HUES48 (cell line): ENCODE measurements around the gene CD300LB.
"Not testable (repeated sequence)": the region's sequence is repeated elsewhere in the genome, so short reads cannot be mapped to it uniquely, and the experiment has no call there.

Source experiments
- H3K27ac ChIP-seq: one replicate; pipeline ENCODE4 v1.7.0; 2013; ENCODE audit warnings: low read depth, low read length, inconsistent platforms
- H3K27me3 ChIP-seq: 2 replicates; pipeline ENCODE4 v1.6.1; 2013; ENCODE audit warnings: mild to moderate bottlenecking, low read length; ENCODE audit not compliant: control insufficient read depth, insufficient read depth
- H3K36me3 ChIP-seq: 2 replicates; pipeline ENCODE4 v1.6.1; 2013; ENCODE audit warnings: low read length; ENCODE audit not compliant: control insufficient read depth, insufficient read depth
- H3K4me1 ChIP-seq: 2 replicates; pipeline ENCODE4 v1.6.1; 2013; ENCODE audit warnings: mild to moderate bottlenecking, low read length; ENCODE audit not compliant: control insufficient read depth, insufficient read depth
- H3K4me3 ChIP-seq: 2 replicates; pipeline ENCODE4 v1.5.1; 2013; ENCODE audit warnings: mild to moderate bottlenecking, low read depth, low read length
- H3K9ac ChIP-seq: 2 replicates; pipeline ENCODE4 v1.6.1; 2013; ENCODE audit warnings: mild to moderate bottlenecking, low read depth, low read length, moderate library complexity
- H3K9me3 ChIP-seq: 2 replicates; pipeline ENCODE4 v1.6.1; 2013; ENCODE audit warnings: low read length; ENCODE audit not compliant: control insufficient read depth, insufficient read depth

The CD300LB gene

GRCh38 chr17:74566132-74566753, 35.0 kb upstream of the CD300LB start:
- Histone ChIP-seq H3K27ac (no peak overlapping the region), H3K9ac (no peak overlapping the region), H3K4me1 (no peaks in the 10 kb centered on the region), H3K36me3 (no peaks in the 10 kb centered on the region), H3K9me3 (no peaks in the 10 kb centered on the region), H3K4me3 (no peak overlapping the region), H3K27me3 (no peaks in the 10 kb centered on the region)

GRCh38 chr17:74565126-74565525, 33.9 kb upstream of the CD300LB start:
- Histone ChIP-seq H3K27me3 (no peaks in the 10 kb centered on the region), H3K9me3 (no peaks in the 10 kb centered on the region), H3K9ac (no peak overlapping the region), H3K36me3 (no peaks in the 10 kb centered on the region), H3K27ac (no peak overlapping the region), H3K4me1 (no peaks in the 10 kb centered on the region), H3K4me3 (no peak overlapping the region)

- H3K4me1 ChIP-seq = peaks cover 6% of the 10 kb centered on the region
- no peak overlapping the region for H3K4me3 ChIP-seq
- H3K27me3 ChIP-seq = no peaks in the 10 kb centered on the region
- H3K9ac ChIP-seq = no peak overlapping the region
- H3K36me3 ChIP-seq = no peaks in the 10 kb centered on the region
- H3K9me3 ChIP-seq = 0 out of 2 replicates have a peak, but pooled peaks cover 4% of the 10 kb centered on the region
- no peak overlapping the region for H3K27ac ChIP-seq
Observed at GRCh38 chr17:74563358-74563757, 32.1 kb upstream of the CD300LB start.

- Histone ChIP-seq H3K4me1 (peaks cover 6% of the 10 kb centered on the region), H3K9me3 (peaks cover 18% of the 10 kb centered on the region), H3K27me3 (no peaks in the 10 kb centered on the region), H3K36me3 (no peaks in the 10 kb centered on the region), H3K4me3 (no peak overlapping the region), H3K9ac (no peak overlapping the region), H3K27ac (no peak overlapping the region)
Observed at GRCh38 chr17:74561586-74561985, 30.3 kb upstream of the CD300LB start.

- no peak overlapping the region for H3K9ac ChIP-seq
- no peak overlapping the region for H3K27ac ChIP-seq
- H3K4me3 ChIP-seq = no peak overlapping the region
- no peaks in the 10 kb centered on the region for H3K36me3 ChIP-seq
- peaks cover 6% of the 10 kb centered on the region for H3K4me1 ChIP-seq
- H3K9me3 ChIP-seq = peaks cover 18% of the 10 kb centered on the region
- H3K27me3 ChIP-seq = no peaks in the 10 kb centered on the region
Observed at GRCh38 chr17:74558882-74559519, 27.7 kb upstream of the CD300LB start.

- H3K9ac ChIP-seq, H3K27me3 ChIP-seq, H3K4me3 ChIP-seq, H3K27ac ChIP-seq, H3K36me3 ChIP-seq, H3K4me1 ChIP-seq: not testable (repeated sequence)
- H3K9me3 ChIP-seq = peaks cover 18% of the 10 kb centered on the region
Observed at GRCh38 chr17:74558402-74558801, 27.1 kb upstream of the CD300LB start.

- H3K4me3 ChIP-seq = no peak overlapping the region
- H3K9me3 ChIP-seq = peaks cover 18% of the 10 kb centered on the region
- H3K36me3 ChIP-seq = no peaks in the 10 kb centered on the region
- no peak overlapping the region for H3K9ac ChIP-seq
- no peak overlapping the region for H3K27ac ChIP-seq
- H3K4me1 ChIP-seq = peaks cover 6% of the 10 kb centered on the region
- no peaks in the 10 kb centered on the region for H3K27me3 ChIP-seq
Observed at GRCh38 chr17:74555427-74555940, 24.2 kb upstream of the CD300LB start.

GRCh38 chr17:74554909-74555308, 23.6 kb upstream of the CD300LB start:
- Histone ChIP-seq H3K27me3 (no peaks in the 10 kb centered on the region), H3K27ac (no peak overlapping the region), H3K4me3 (no peak overlapping the region), H3K4me1 (peaks cover 6% of the 10 kb centered on the region), H3K9me3 (peaks cover 18% of the 10 kb centered on the region), H3K9ac (no peak overlapping the region), H3K36me3 (no peaks in the 10 kb centered on the region)

GRCh38 chr17:74552037-74552436, 20.8 kb upstream of the CD300LB start:
- no peaks in the 10 kb centered on the region for H3K27me3 ChIP-seq
- no peak overlapping the region for H3K9ac ChIP-seq
- H3K36me3 ChIP-seq = no peaks in the 10 kb centered on the region
- H3K9me3 ChIP-seq = 0 out of 2 replicates have a peak, but pooled peaks cover under 1% of the 10 kb centered on the region
- H3K27ac ChIP-seq = no peak overlapping the region
- no peak overlapping the region for H3K4me3 ChIP-seq
- H3K4me1 ChIP-seq = no peaks in the 10 kb centered on the region

GRCh38 chr17:74550602-74551001, 19.3 kb upstream of the CD300LB start:
- H3K4me1 ChIP-seq = no peaks in the 10 kb centered on the region
- no peak overlapping the region for H3K27ac ChIP-seq
- no peaks in the 10 kb centered on the region for H3K36me3 ChIP-seq
- H3K9me3 ChIP-seq = no peaks in the 10 kb centered on the region
- H3K4me3 ChIP-seq = no peak overlapping the region
- H3K27me3 ChIP-seq = no peaks in the 10 kb centered on the region
- no peak overlapping the region for H3K9ac ChIP-seq

- Histone ChIP-seq H3K27ac (no peak overlapping the region), H3K9ac (no peak overlapping the region), H3K9me3 (no peaks in the 10 kb centered on the region), H3K4me3 (no peak overlapping the region), H3K4me1 (no peaks in the 10 kb centered on the region), H3K36me3 (no peaks in the 10 kb centered on the region), H3K27me3 (no peaks in the 10 kb centered on the region)
Observed at GRCh38 chr17:74549343-74549742, 18.1 kb upstream of the CD300LB start.
